ENCODE results near the gene ADI1.
"Not testable (repeated sequence)": the region's sequence is repeated elsewhere in the genome, so short reads cannot be mapped to it uniquely, and the experiment has no call there.

ADI1 gene

GRCh38 chr2:3526871-3527270 lies 7.5 kb upstream of the ADI1 start:
- H3K9me3 ChIP-seq (ENCODE audit: low read length): no peaks in the 10 kb centered on the region
- peaks cover 31% of the 10 kb centered on the region for H3K4me1 ChIP-seq (ENCODE audit: insufficient read depth, low read length)
- H3K27ac ChIP-seq (ENCODE audit: low read depth, low read length): no peak overlapping the region
- H3K27me3 ChIP-seq (ENCODE audit: control insufficient read depth in 1 of 2, insufficient read depth in 2 of 2, low read length in 2 of 2): no peaks in the 10 kb centered on the region
- H3K4me3 ChIP-seq (ENCODE audit: low read depth in 1 of 2, low read length in 2 of 2): no peak overlapping the region
- H3K9ac ChIP-seq (ENCODE audit: low read length): no peak overlapping the region
- peaks cover 12% of the 10 kb centered on the region for H3K36me3 ChIP-seq (ENCODE audit: insufficient read depth, low read length)

GRCh38 chr2:3523551-3524041 lies 4.3 kb upstream of the ADI1 start:
- Histone ChIP-seq H3K4me1 (ENCODE audit: insufficient read depth, low read length) (peaks cover 43% of the 10 kb centered on the region), H3K36me3 (ENCODE audit: insufficient read depth, low read length) (peaks cover 6% of the 10 kb centered on the region), H3K9me3 (ENCODE audit: low read length) (no peaks in the 10 kb centered on the region), H3K27me3 (ENCODE audit: control insufficient read depth in 1 of 2, insufficient read depth in 2 of 2, low read length in 2 of 2) (no peaks in the 10 kb centered on the region), H3K27ac (ENCODE audit: low read depth, low read length) (peak overlapping the region; percentile 48), H3K9ac (ENCODE audit: low read length) (no peak overlapping the region), H3K4me3 (ENCODE audit: low read depth in 1 of 2, low read length in 2 of 2) (peak overlapping the region in 1 of 2 donors; percentile 37)

DNA sequence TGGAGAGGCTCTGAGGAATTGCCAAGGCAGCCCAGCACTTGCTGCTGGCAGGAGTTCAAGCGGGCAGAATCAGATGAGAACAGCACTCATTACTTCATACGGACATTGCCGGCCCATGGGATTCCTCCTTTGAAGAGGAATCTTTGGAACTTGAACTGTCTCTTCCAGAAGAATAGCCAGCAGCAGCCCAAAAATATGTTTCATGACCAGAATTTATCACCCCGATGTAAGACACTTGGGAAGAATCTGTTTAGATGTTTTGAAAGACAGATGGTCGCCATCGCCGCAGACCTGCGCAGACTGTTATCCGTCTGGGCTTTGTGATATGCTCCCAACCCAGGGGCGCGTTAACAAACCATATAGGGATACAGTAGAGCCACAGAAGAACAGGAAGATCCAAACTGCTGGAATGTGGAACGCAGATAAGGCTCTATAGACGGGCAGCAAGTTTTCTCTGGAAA lies 3.7 kb upstream of the ADI1 start:
- Histone ChIP-seq H3K27ac (ENCODE audit: low read depth, low read length) (peak overlapping the region; percentile 48), H3K4me1 (ENCODE audit: insufficient read depth, low read length) (peaks cover 46% of the 10 kb centered on the region), H3K9me3 (ENCODE audit: low read length) (no peaks in the 10 kb centered on the region), H3K27me3 (ENCODE audit: control insufficient read depth in 1 of 2, insufficient read depth in 2 of 2, low read length in 2 of 2) (no peaks in the 10 kb centered on the region), H3K9ac (ENCODE audit: low read length) (no peak overlapping the region), H3K4me3 (ENCODE audit: low read depth in 1 of 2, low read length in 2 of 2) (peak overlapping the region in 1 of 2 donors; percentile 37), H3K36me3 (ENCODE audit: insufficient read depth, low read length) (peaks cover 4% of the 10 kb centered on the region)

DNA sequence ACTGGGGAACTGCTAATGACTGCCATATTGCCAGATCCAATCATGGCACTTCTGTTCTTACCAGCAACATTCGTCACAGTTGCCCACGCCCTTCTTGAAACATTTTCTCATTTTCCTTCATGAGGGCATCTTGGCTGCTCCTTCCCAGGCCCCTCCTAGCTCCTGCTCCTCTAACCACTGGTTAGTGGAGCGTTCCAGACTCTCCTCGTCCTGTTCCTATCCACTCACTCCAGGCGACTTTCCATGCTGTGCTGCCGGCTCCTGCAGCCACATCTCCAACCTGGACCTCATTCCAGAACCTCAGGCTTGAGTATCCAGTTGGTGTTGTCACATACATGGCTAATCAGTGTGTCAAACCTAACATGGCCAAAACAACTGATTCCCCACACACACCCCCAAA lies 1.3 kb upstream of the ADI1 start:
- no peaks in the 10 kb centered on the region for H3K36me3 ChIP-seq (ENCODE audit: insufficient read depth, low read length)
- no peak overlapping the region for H3K27ac ChIP-seq (ENCODE audit: low read depth, low read length)
- peaks cover 47% of the 10 kb centered on the region for H3K4me1 ChIP-seq (ENCODE audit: insufficient read depth, low read length)
- peak overlapping the region; percentile 0 to 54 for H3K4me3 ChIP-seq (ENCODE audit: low read depth in 1 of 2, low read length in 2 of 2)
- no peaks in the 10 kb centered on the region for H3K27me3 ChIP-seq (ENCODE audit: control insufficient read depth in 1 of 2, insufficient read depth in 2 of 2, low read length in 2 of 2)
- H3K9ac ChIP-seq (ENCODE audit: low read length): no peak overlapping the region
- no peaks in the 10 kb centered on the region for H3K9me3 ChIP-seq (ENCODE audit: low read length)

DNA sequence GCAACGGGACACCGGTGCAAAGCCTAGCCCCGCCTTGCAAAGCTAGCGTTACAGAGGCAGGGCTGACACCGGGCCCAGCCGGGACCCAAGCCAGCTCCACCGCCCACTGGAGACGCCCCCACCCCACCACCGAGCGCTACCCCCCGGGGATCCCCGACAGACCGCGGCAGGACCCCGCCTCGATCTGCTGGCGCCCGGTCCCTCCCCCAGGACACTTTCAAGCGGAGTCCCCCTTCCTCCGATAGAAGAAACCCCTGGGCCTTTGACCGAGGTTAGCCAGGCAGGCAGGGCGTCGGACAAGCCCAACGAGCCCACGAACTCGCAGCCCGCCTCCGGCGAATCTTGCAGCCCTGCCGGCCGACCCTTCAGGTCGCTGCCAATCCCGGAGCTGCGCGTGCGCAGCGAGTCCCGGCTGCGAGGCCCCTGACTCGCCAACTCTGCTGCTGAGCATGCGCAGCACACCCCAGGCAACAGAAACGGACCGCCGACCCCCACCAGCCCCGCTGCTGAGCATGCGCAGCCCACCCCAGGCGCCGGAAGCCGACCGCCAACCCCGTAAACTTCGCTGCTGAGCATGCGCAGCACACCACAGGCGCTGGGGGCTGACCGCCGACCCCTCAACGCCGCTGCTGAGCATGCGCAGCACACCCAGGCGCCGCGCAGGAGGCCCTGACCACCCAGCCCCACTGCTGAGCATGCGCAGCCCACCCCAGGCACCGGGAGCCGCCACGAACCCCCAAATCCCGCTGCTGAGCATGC lies 656 bp downstream of the ADI1 start:
- Histone ChIP-seq H3K27me3 (ENCODE audit: control insufficient read depth in 1 of 2, insufficient read depth in 2 of 2, low read length in 2 of 2) (no peaks in the 10 kb centered on the region), H3K4me3 (ENCODE audit: low read depth in 1 of 2, low read length in 2 of 2) (peak overlapping the region; percentile 54 to 94), H3K27ac (ENCODE audit: low read depth, low read length) (peak overlapping the region; percentile 99), H3K9me3 (ENCODE audit: low read length) (no peaks in the 10 kb centered on the region), H3K4me1 (ENCODE audit: insufficient read depth, low read length) (peaks cover 29% of the 10 kb centered on the region), H3K36me3 (ENCODE audit: insufficient read depth, low read length) (peaks cover 3% of the 10 kb centered on the region), H3K9ac (ENCODE audit: low read length) (no peak overlapping the region)

- no peak overlapping the region for H3K9ac ChIP-seq (ENCODE audit: low read length)
- peaks cover 22% of the 10 kb centered on the region for H3K4me1 ChIP-seq (ENCODE audit: insufficient read depth, low read length)
Measured at GRCh38 chr2:3517948-3518495, 1.3 kb downstream of the ADI1 start.

GRCh38 chr2:3516831-3517230 lies 2.5 kb downstream of the ADI1 start:
- Histone ChIP-seq H3K4me1 (ENCODE audit: insufficient read depth, low read length) (peaks cover 16% of the 10 kb centered on the region), H3K27me3 (ENCODE audit: control insufficient read depth in 1 of 2, insufficient read depth in 2 of 2, low read length in 2 of 2) (no peaks in the 10 kb centered on the region), H3K4me3 (ENCODE audit: low read depth in 1 of 2, low read length in 2 of 2) (no peak overlapping the region), H3K36me3 (ENCODE audit: insufficient read depth, low read length) (peaks cover 19% of the 10 kb centered on the region), H3K27ac (ENCODE audit: low read depth, low read length) (no peak overlapping the region), H3K9ac (ENCODE audit: low read length) (no peak overlapping the region), H3K9me3 (ENCODE audit: low read length) (no peaks in the 10 kb centered on the region)

More at GRCh38 chr2:3517948-3518495, 1.3 kb downstream of the ADI1 start:
- peak overlapping the region; percentile 91 for H3K27ac ChIP-seq (ENCODE audit: low read depth, low read length)
- peak overlapping the region; percentile 54 to 78 for H3K4me3 ChIP-seq (ENCODE audit: low read depth in 1 of 2, low read length in 2 of 2)
- H3K27me3 ChIP-seq (ENCODE audit: control insufficient read depth in 1 of 2, insufficient read depth in 2 of 2, low read length in 2 of 2): no peaks in the 10 kb centered on the region
- H3K36me3 ChIP-seq (ENCODE audit: insufficient read depth, low read length): peaks cover 8% of the 10 kb centered on the region
- no peaks in the 10 kb centered on the region for H3K9me3 ChIP-seq (ENCODE audit: low read length)

- H3K9ac ChIP-seq (ENCODE audit: low read length); H3K4me3 ChIP-seq (ENCODE audit: low read depth in 1 of 2, low read length in 2 of 2); H3K9me3 ChIP-seq (ENCODE audit: low read length); H3K27me3 ChIP-seq (ENCODE audit: control insufficient read depth in 1 of 2, insufficient read depth in 2 of 2, low read length in 2 of 2); H3K27ac ChIP-seq (ENCODE audit: low read depth, low read length): not testable (repeated sequence)
- H3K36me3 ChIP-seq (ENCODE audit: insufficient read depth, low read length): peaks cover 23% of the 10 kb centered on the region
- H3K4me1 ChIP-seq (ENCODE audit: insufficient read depth, low read length): peaks cover 11% of the 10 kb centered on the region
Measured at GRCh38 chr2:3515438-3515837, 3.9 kb downstream of the ADI1 start.

GRCh38 chr2:3513026-3513810 lies 6.1 kb downstream of the ADI1 start:
- H3K27me3 ChIP-seq (ENCODE audit: control insufficient read depth in 1 of 2, insufficient read depth in 2 of 2, low read length in 2 of 2): no peaks in the 10 kb centered on the region
- H3K4me1 ChIP-seq (ENCODE audit: insufficient read depth, low read length): peaks cover 4% of the 10 kb centered on the region
- H3K9ac ChIP-seq (ENCODE audit: low read length): no peak overlapping the region
- H3K9me3 ChIP-seq (ENCODE audit: low read length): no peaks in the 10 kb centered on the region
- no peak overlapping the region for H3K27ac ChIP-seq (ENCODE audit: low read depth, low read length)
- H3K36me3 ChIP-seq (ENCODE audit: insufficient read depth, low read length): peaks cover 26% of the 10 kb centered on the region
- no peak overlapping the region for H3K4me3 ChIP-seq (ENCODE audit: low read depth in 1 of 2, low read length in 2 of 2)

GRCh38 chr2:3512086-3512485 lies 7.2 kb downstream of the ADI1 start:
- Histone ChIP-seq H3K27me3 (ENCODE audit: control insufficient read depth in 1 of 2, insufficient read depth in 2 of 2, low read length in 2 of 2) (no peaks in the 10 kb centered on the region), H3K36me3 (ENCODE audit: insufficient read depth, low read length) (peaks cover 26% of the 10 kb centered on the region), H3K27ac (ENCODE audit: low read depth, low read length) (no peak overlapping the region), H3K4me1 (ENCODE audit: insufficient read depth, low read length) (no peaks in the 10 kb centered on the region), H3K4me3 (ENCODE audit: low read depth in 1 of 2, low read length in 2 of 2) (no peak overlapping the region), H3K9ac (ENCODE audit: low read length) (no peak overlapping the region), H3K9me3 (ENCODE audit: low read length) (no peaks in the 10 kb centered on the region)

- Histone ChIP-seq H3K4me3 (ENCODE audit: low read depth in 1 of 2, low read length in 2 of 2) (no peak overlapping the region), H3K27ac (ENCODE audit: low read depth, low read length) (no peak overlapping the region), H3K27me3 (ENCODE audit: control insufficient read depth in 1 of 2, insufficient read depth in 2 of 2, low read length in 2 of 2) (no peaks in the 10 kb centered on the region), H3K9ac (ENCODE audit: low read length) (no peak overlapping the region), H3K9me3 (ENCODE audit: low read length) (no peaks in the 10 kb centered on the region), H3K36me3 (ENCODE audit: insufficient read depth, low read length) (peaks cover 19% of the 10 kb centered on the region), H3K4me1 (ENCODE audit: insufficient read depth, low read length) (no peaks in the 10 kb centered on the region)
Measured at GRCh38 chr2:3505771-3506170, 13.6 kb downstream of the ADI1 start.
